GM12891 (cell line): ENCODE data around the gene KIF3B.
A peak's percentile ranks its signal among the peaks of the same experiment; 100 is the strongest.
"Not testable (repeated sequence)": the region's sequence is repeated elsewhere in the genome, so short reads cannot be mapped to it uniquely, and the experiment has no call there.

Experiments used
- DNase-seq: peaks from one replicate; pipeline ENCODE4 v3.0.0; 2011; ENCODE audit warnings: low spot score; ENCODE audit not compliant: insufficient read length
- FAIRE-seq: peaks from 2 replicates; lab custom pipeline; 2011; peaks lifted over from hg19 to GRCh38; lab: Jason Lieb, UNC
- PAX5 ChIP-seq: IDR thresholded peaks from 2 replicates; pipeline ENCODE4 v1.6.1; 2011; ENCODE audit warnings: low read length, moderate library complexity, mild to moderate bottlenecking; ENCODE audit not compliant: insufficient read depth, severe bottlenecking
- POLR2A ChIP-seq: IDR thresholded peaks from 2 replicates; pipeline ENCODE4 v1.6.1; 2011; ENCODE audit warnings: low read depth, low read length, control low read depth
- POLR2AphosphoS5 ChIP-seq: IDR thresholded peaks from 2 replicates; pipeline ENCODE4 v1.6.1; 2011; ENCODE audit warnings: low read depth, low read length, control low read depth
- POU2F2 ChIP-seq: IDR thresholded peaks from 2 replicates; pipeline ENCODE4 v1.6.1; 2011; ENCODE audit warnings: low read depth, mild to moderate bottlenecking, control low read depth, low read length, moderate library complexity
- SPI1 ChIP-seq: IDR thresholded peaks from 2 replicates; pipeline ENCODE4 v1.6.1; 2011; ENCODE audit warnings: low read depth, low read length, control low read depth
- TAF1 ChIP-seq: IDR thresholded peaks from 2 replicates; pipeline ENCODE4 v1.6.1; 2011; ENCODE audit warnings: low read depth, low read length, control low read depth

KIF3B gene

GRCh38 chr20:32338665-32339064 is 61.2 kb downstream of the KIF3B start:
- no peak for FAIRE-seq
- TF ChIP-seq TAF1 (no peak), POU2F2 (no peak), SPI1 (no peak), PAX5 (no peak), POLR2AphosphoS5 (no peak), POLR2A (no peak)
- DNase-seq: no peak

- FAIRE-seq (no peak), DNase-seq (no peak)
- TF ChIP-seq PAX5 (no peak), POU2F2 (no peak), SPI1 (no peak), POLR2AphosphoS5 (no peak), POLR2A (no peak), TAF1 (no peak)
Observed at GRCh38 chr20:32339116-32339515, 61.7 kb downstream of the KIF3B start.

- DNase-seq, FAIRE-seq: not testable (repeated sequence)
Observed at GRCh38 chr20:32341053-32341452, 63.6 kb downstream of the KIF3B start.

- FAIRE-seq (no peak), DNase-seq (no peak)
- TF ChIP-seq POLR2A (no peak), PAX5 (no peak), TAF1 (no peak), SPI1 (no peak), POLR2AphosphoS5 (no peak), POU2F2 (no peak)
Observed at GRCh38 chr20:32343439-32343838, 66.0 kb downstream of the KIF3B start.

GRCh38 chr20:32344835-32345506 is 67.5 kb downstream of the KIF3B start:
- TF ChIP-seq TAF1 (no peak), POLR2A (no peak), POU2F2 (no peak), PAX5 (no peak)
- DNase-seq: no peak
- no peak for FAIRE-seq

GRCh38 chr20:32348207-32348606 is 70.8 kb downstream of the KIF3B start:
- TF ChIP-seq POU2F2 (no peak), POLR2AphosphoS5 (no peak), SPI1 (no peak), PAX5 (no peak), POLR2A (no peak), TAF1 (no peak)
- no peak for DNase-seq
- FAIRE-seq: no peak

- DNase-seq (no peak), FAIRE-seq (peak; percentile 43)
- no peak for TF ChIP-seq POLR2AphosphoS5
- TF ChIP-seq PAX5: peak; percentile 29
- no peak for TF ChIP-seq POU2F2
Observed at GRCh38 chr20:32350421-32350820, 73.0 kb downstream of the KIF3B start.

- no peak for DNase-seq
- no peak for FAIRE-seq
- no peak for TF ChIP-seq PAX5
- no peak for TF ChIP-seq POU2F2
- TF ChIP-seq TAF1: no peak
- no peak for TF ChIP-seq POLR2AphosphoS5
- TF ChIP-seq POLR2A: no peak
- no peak for TF ChIP-seq SPI1
Observed at GRCh38 chr20:32352121-32352720, 74.8 kb downstream of the KIF3B start.

GRCh38 chr20:32353848-32354496 is 76.5 kb downstream of the KIF3B start:
- no peak for TF ChIP-seq PAX5
- no peak for TF ChIP-seq SPI1
- TF ChIP-seq POU2F2: no peak
- DNase-seq (no peak), FAIRE-seq (no peak)

GRCh38 chr20:32354592-32355416 is 77.4 kb downstream of the KIF3B start:
- peak; percentile 41 for FAIRE-seq
- DNase-seq: no peak
- TF ChIP-seq POU2F2: no peak; the same call in 1 of the 2 replicates
- TF ChIP-seq TAF1: no peak
- TF ChIP-seq PAX5: no peak
- no peak for TF ChIP-seq POLR2AphosphoS5
- TF ChIP-seq POLR2A: 0 out of 2 replicates have a peak, but pooled peaks have one; percentile 9
- no peak for TF ChIP-seq SPI1
